Smooth muscle cell (in vitro differentiated cells): ENCODE results near the gene FXYD6. TPM values are rescaled to one million over a fixed set of nuclear protein-coding genes. Genes with fewer than 3 reads are reported as not detected.

Experiments used
- DNase-seq: peaks from one replicate; lab custom pipeline; 2025; ENCODE audit not compliant: unreplicated experiment; lab: John Stamatoyannopoulos, UW
- H2AFZ ChIP-seq: fragments of 200-600 bp; sonication (generic); 2 replicates; pipeline ENCODE4 v1.6.0; 2016; ENCODE audit warnings: antibody characterized with exemption, low read depth, mild to moderate bottlenecking
- H3F3A ChIP-seq: fragments of 200-600 bp; sonication (generic); 2 replicates; pipeline ENCODE4 v1.6.0; 2017; ENCODE audit warnings: antibody characterized with exemption, low read depth
- H3K27ac ChIP-seq: fragments of 200-600 bp; sonication (generic); 2 replicates; pipeline ENCODE4 v1.5.1; 2016; ENCODE audit warnings: low read depth, mild to moderate bottlenecking
- H3K27me3 ChIP-seq: fragments of 200-600 bp; sonication (generic); 2 replicates; pipeline ENCODE4 v1.6.1; 2016; ENCODE audit warnings: low read depth, mild to moderate bottlenecking
- H3K36me3 ChIP-seq: fragments of 200-600 bp; sonication (generic); 2 replicates; pipeline ENCODE4 v1.5.1; 2016; ENCODE audit warnings: low read depth
- H3K4me1 ChIP-seq: fragments of 200-600 bp; sonication (generic); 2 replicates; pipeline ENCODE4 v1.5.1; 2016; ENCODE audit warnings: low read depth
- H3K4me2 ChIP-seq: fragments of 200-600 bp; sonication (generic); 2 replicates; pipeline ENCODE4 v1.6.0; 2016; ENCODE audit warnings: mild to moderate bottlenecking
- H3K4me3 ChIP-seq: fragments of 200-600 bp; sonication (generic); 2 replicates; pipeline ENCODE4 v1.5.1; 2016; ENCODE audit warnings: mild to moderate bottlenecking
- H3K79me2 ChIP-seq: fragments of 200-600 bp; sonication (generic); 2 replicates; pipeline ENCODE4 v1.6.0; 2016; ENCODE audit warnings: low read depth, mild to moderate bottlenecking
- H3K9ac ChIP-seq: fragments of 200-600 bp; sonication (generic); 2 replicates; pipeline ENCODE4 v1.6.0; 2016; ENCODE audit warnings: low read depth
- H3K9me3 ChIP-seq: fragments of 200-600 bp; sonication (generic); replicated peaks from 2 replicates; pipeline ENCODE4 v1.5.1; 2016; ENCODE audit warnings: low read depth
- H4K20me1 ChIP-seq: fragments of 200-600 bp; sonication (generic); 2 replicates; pipeline ENCODE4 v1.6.0; 2016; ENCODE audit warnings: low read depth
- CTCF ChIP-seq: fragments of 200-600 bp; sonication (generic); IDR thresholded peaks from 2 replicates; pipeline ENCODE4 v1.5.1; 2017; ENCODE audit warnings: borderline replicate concordance, mild to moderate bottlenecking, antibody characterized with exemption; ENCODE audit not compliant: insufficient read depth, poor library complexity, severe bottlenecking
- WGBS: methylation state at CpG from one replicate; pipeline ENCODE4 v1.1.7; 2016; ENCODE audit warnings: low lambda C conversion rate; 5-methylcytosine and 5-hydroxymethylcytosine counted together
- polyA plus RNA-seq: library from polyadenylated mRNA; unstranded; fragments of >200 nt; fragmentation: Nextera tagmentation; extraction: Ambion mirVana; gene quantifications from 2 replicates; pipeline ENCODE4 v1.2.1, GENCODE V29; 2016
- total RNA-seq: library from RNA; depleted of rRNA; stranded (reverse); fragments of >200 nt; gene quantifications from 2 replicates; pipeline ENCODE4 v1.2.3, GENCODE V29; 2014

Gene FXYD6
- total and polyA plus RNA-seq, 2 experiments from 2014 or later: 27.7 to 84.5 TPM

- Histone ChIP-seq H3K9me3 (no peaks in the 10 kb centered on the region), H4K20me1 (no peaks in the 10 kb centered on the region), H3F3A (no peaks in the 10 kb centered on the region), H3K4me2 (peak overlapping the region; percentile 80), H2AFZ (no peak overlapping the region), H3K79me2 (no peaks in the 10 kb centered on the region), H3K36me3 (no peaks in the 10 kb centered on the region), H3K9ac (peak overlapping the region; percentile 80), H3K4me3 (no peak overlapping the region), H3K27ac (peak overlapping the region; percentile 87), H3K27me3 (no peaks in the 10 kb centered on the region), H3K4me1 (peaks cover 7% of the 10 kb centered on the region)
- no peak for DNase-seq
- TF ChIP-seq CTCF: no peak
- WGBS: 84% methylated on average over 17 of the region's 17 CpGs
Measured at GRCh38 chr11:117908109-117908895, 31.8 kb upstream of the FXYD6 start.

- 26% methylated on average over 24 of the region's 24 CpGs for WGBS
- peak overlapping the region; percentile 80 for H3K9ac ChIP-seq
- H3K4me2 ChIP-seq: peak overlapping the region; percentile 80
- no peaks in the 10 kb centered on the region for H3K79me2 ChIP-seq
- peak overlapping the region; percentile 87 for H3K27ac ChIP-seq
- peak; percentile 80 for DNase-seq
- no peaks in the 10 kb centered on the region for H3K36me3 ChIP-seq
- TF ChIP-seq CTCF: no peak
- H3K4me1 ChIP-seq: peaks cover 7% of the 10 kb centered on the region
- H3K9me3 ChIP-seq: no peaks in the 10 kb centered on the region
- H3F3A ChIP-seq: no peaks in the 10 kb centered on the region
- peak overlapping the region; percentile 30 for H3K4me3 ChIP-seq
- H3K27me3 ChIP-seq: no peaks in the 10 kb centered on the region
- H4K20me1 ChIP-seq: no peaks in the 10 kb centered on the region
- peak overlapping the region; percentile 35 for H2AFZ ChIP-seq
Measured at GRCh38 chr11:117907276-117908108, 31.0 kb upstream of the FXYD6 start.

- no peaks in the 10 kb centered on the region for H3K79me2 ChIP-seq
- no peaks in the 10 kb centered on the region for H3K27me3 ChIP-seq
- peaks cover 7% of the 10 kb centered on the region for H3K4me1 ChIP-seq
- H2AFZ ChIP-seq: peak overlapping the region; percentile 7
- no peak for TF ChIP-seq CTCF
- H4K20me1 ChIP-seq: no peaks in the 10 kb centered on the region
- no peaks in the 10 kb centered on the region for H3F3A ChIP-seq
- no peak overlapping the region for H3K9ac ChIP-seq
- H3K36me3 ChIP-seq: no peaks in the 10 kb centered on the region
- peak overlapping the region; percentile 46 for H3K27ac ChIP-seq
- no peak overlapping the region for H3K4me3 ChIP-seq
- DNase-seq: no peak
- WGBS: 86% methylated on average over 4 of the region's 4 CpGs
- H3K9me3 ChIP-seq: no peaks in the 10 kb centered on the region
- H3K4me2 ChIP-seq: peak overlapping the region; percentile 73
Measured at GRCh38 chr11:117906710-117907109, 30.3 kb upstream of the FXYD6 start.
